Osteoblast (primary cell): Measurements from ENCODE around the gene C2CD2L. TPM values are rescaled to one million over a fixed set of nuclear protein-coding genes. Genes with fewer than 3 reads are reported as not detected.

Experiments
- DNase-seq: peaks from one replicate; pipeline ENCODE4 v3.0.0; 2011; ENCODE audit warnings: low spot score, mixed read lengths; ENCODE audit not compliant: insufficient read length; ENCODE audit errors: missing footprints
- H2AFZ ChIP-seq: 2 replicates; pipeline ENCODE4 v1.6.0; 2011; ENCODE audit warnings: mild to moderate bottlenecking, low read length
- H3K27ac ChIP-seq: 2 replicates; pipeline ENCODE4 v1.5.1; 2011; ENCODE audit warnings: mild to moderate bottlenecking, low read depth, low read length, moderate library complexity
- H3K27me3 ChIP-seq: 2 replicates; pipeline ENCODE4 v1.6.0; 2012; ENCODE audit warnings: mild to moderate bottlenecking, control low read depth, inconsistent platforms, low read length, moderate library complexity; ENCODE audit not compliant: insufficient read depth
- H3K36me3 ChIP-seq: 2 replicates; pipeline ENCODE4 v1.5.1; 2011; ENCODE audit warnings: mild to moderate bottlenecking, low read length, control low read depth, moderate library complexity; ENCODE audit not compliant: insufficient read depth
- H3K4me1 ChIP-seq: 2 replicates; pipeline ENCODE4 v1.5.1; 2011; ENCODE audit warnings: mild to moderate bottlenecking, low read length, control low read depth, moderate library complexity; ENCODE audit not compliant: insufficient read depth
- H3K4me2 ChIP-seq: 2 replicates; pipeline ENCODE4 v1.6.0; 2011; ENCODE audit warnings: mild to moderate bottlenecking, low read length; ENCODE audit not compliant: insufficient read depth
- H3K4me3 ChIP-seq: fragments of 200-600 bp; sonication (generic); 3 replicates; pipeline ENCODE4 v1.5.1; 2012; ENCODE audit warnings: mild to moderate bottlenecking, low read length, inconsistent platforms; ENCODE audit not compliant: insufficient read depth
- H3K79me2 ChIP-seq: 2 replicates; pipeline ENCODE4 v1.6.0; 2012; ENCODE audit warnings: mild to moderate bottlenecking, low read length, control low read depth, inconsistent platforms; ENCODE audit not compliant: insufficient read depth
- H3K9me3 ChIP-seq: 2 replicates; pipeline ENCODE4 v1.5.1; 2011; ENCODE audit warnings: low read depth, low read length, control low read depth
- H4K20me1 ChIP-seq: 2 replicates; pipeline ENCODE4 v1.6.0; 2012; ENCODE audit warnings: mild to moderate bottlenecking, low read length, control low read depth; ENCODE audit not compliant: insufficient read depth
- CTCF ChIP-seq: IDR thresholded peaks from 2 replicates; pipeline ENCODE4 v1.5.1; 2011; ENCODE audit warnings: mild to moderate bottlenecking, low read depth, low read length, moderate library complexity; ENCODE audit errors: extremely low read depth
- total RNA-seq: library from RNA; depleted of rRNA; stranded (reverse); fragments of >200 nt; gene quantifications from 2 replicates; pipeline ENCODE4 v1.2.3, GENCODE V29; 2012

Gene C2CD2L
- total RNA-seq, 1 donor = 6.2 TPM

DNA sequence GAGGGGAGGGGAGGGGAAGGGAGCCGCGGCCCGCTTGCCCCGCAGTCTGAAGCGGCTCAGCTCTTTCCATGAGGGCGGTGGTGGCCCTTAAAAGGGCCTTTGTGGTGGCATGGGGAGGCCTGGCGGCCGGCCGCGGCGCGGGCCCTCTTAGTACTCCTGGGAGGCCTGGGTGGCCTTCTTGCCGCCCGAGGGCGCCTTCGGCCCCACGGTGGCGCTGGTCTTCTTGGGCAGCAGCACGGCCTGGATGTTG, 12.4 kb upstream of the C2CD2L start:
- peaks cover 15% of the 10 kb centered on the region for H4K20me1 ChIP-seq
- no peaks in the 10 kb centered on the region for H3K9me3 ChIP-seq
- peak; percentile 56 for TF ChIP-seq CTCF
- H3K36me3 ChIP-seq = peaks cover 59% of the 10 kb centered on the region
- H3K79me2 ChIP-seq = peaks cover 41% of the 10 kb centered on the region
- peak overlapping the region; percentile 80 for H3K27ac ChIP-seq
- DNase-seq = peak; percentile 94
- peak overlapping the region; percentile 88 for H3K4me3 ChIP-seq
- H3K4me1 ChIP-seq = peaks cover 20% of the 10 kb centered on the region
- H3K27me3 ChIP-seq = no peaks in the 10 kb centered on the region
- no peak overlapping the region for H2AFZ ChIP-seq
- H3K4me2 ChIP-seq = peak overlapping the region; percentile 93

- peak; percentile 99 for DNase-seq
- H3K4me1 ChIP-seq = peaks cover 25% of the 10 kb centered on the region
- H4K20me1 ChIP-seq = peaks cover 15% of the 10 kb centered on the region
- H3K27ac ChIP-seq = peak overlapping the region; percentile 80
- peak; percentile 4 for TF ChIP-seq CTCF
- H3K9me3 ChIP-seq = no peaks in the 10 kb centered on the region
- H2AFZ ChIP-seq = peak overlapping the region; percentile 55
- peaks cover 54% of the 10 kb centered on the region for H3K36me3 ChIP-seq
- H3K27me3 ChIP-seq = no peaks in the 10 kb centered on the region
- peaks cover 47% of the 10 kb centered on the region for H3K79me2 ChIP-seq
- H3K4me2 ChIP-seq = peak overlapping the region; percentile 93
- H3K4me3 ChIP-seq = peak overlapping the region; percentile 88
These were observed 11.9 kb upstream of the C2CD2L start for GRCh38 chr11:119095066-119095880.

DNA sequence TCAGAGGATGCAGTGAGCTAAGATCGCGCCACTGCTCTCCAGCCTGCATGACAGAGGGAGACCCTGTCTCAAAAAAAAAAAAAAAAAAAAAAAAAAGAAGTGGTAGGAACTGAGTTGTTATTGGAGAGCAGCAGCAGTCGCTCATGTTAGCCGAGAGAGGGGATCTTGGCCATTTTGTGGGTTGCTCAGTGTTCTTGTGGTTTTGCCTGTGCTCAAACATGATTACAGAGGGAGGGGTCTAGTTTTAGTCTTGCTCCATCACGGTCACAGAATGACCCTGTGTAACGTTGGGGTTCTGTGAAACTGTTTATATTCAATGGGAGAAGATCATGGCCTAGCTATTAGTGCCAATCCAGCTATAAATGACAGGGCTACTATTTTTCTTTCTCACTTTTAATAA, 7.4 kb upstream of the C2CD2L start:
- H3K79me2 ChIP-seq = peaks cover 24% of the 10 kb centered on the region
- no peak for TF ChIP-seq CTCF
- DNase-seq = peak; percentile 44
- H3K36me3 ChIP-seq = peaks cover 25% of the 10 kb centered on the region
- no peaks in the 10 kb centered on the region for H3K9me3 ChIP-seq
- H3K4me1 ChIP-seq = peaks cover 18% of the 10 kb centered on the region
- H4K20me1 ChIP-seq = no peaks in the 10 kb centered on the region
- H3K4me3 ChIP-seq = no peak overlapping the region
- H3K27ac ChIP-seq = no peak overlapping the region
- H3K4me2 ChIP-seq = peak overlapping the region; percentile 79
- H3K27me3 ChIP-seq = no peaks in the 10 kb centered on the region
- no peak overlapping the region for H2AFZ ChIP-seq

DNA sequence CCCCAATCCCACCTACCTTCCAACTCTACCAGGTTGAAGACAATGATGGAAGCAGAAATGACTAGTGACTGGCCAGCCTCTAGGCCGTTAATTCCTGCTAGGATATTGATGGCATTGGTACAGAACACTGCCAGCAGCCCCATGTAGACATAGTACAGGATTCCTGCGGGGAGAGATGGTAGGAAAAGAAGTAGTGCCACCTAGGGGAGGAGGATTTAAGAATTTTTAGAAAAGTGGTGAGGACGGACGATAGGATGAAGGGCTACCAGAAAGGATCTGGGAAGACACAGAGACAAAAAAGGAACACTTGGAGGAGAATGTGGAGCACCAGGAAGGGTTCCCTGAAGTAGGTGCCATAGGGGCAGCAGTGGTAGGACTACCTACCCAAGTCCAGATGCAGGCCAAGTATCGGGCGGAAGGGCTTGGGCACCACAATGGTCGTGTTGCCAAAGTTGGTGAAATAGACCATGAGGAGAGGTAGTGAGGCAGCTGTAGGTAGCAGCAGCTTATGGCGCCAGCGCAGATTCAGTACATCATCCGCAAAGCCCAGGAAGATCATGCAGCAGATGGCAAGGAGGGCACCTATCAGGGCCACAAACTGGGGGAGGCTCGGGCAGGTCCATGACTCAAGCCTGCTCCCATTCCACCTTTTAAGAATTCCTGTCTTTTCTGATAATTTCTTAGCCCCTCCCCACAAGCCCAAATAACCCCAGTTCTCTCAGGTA, 6.7 kb upstream of the C2CD2L start:
- peak overlapping the region; percentile 91 for H3K4me3 ChIP-seq
- no peaks in the 10 kb centered on the region for H4K20me1 ChIP-seq
- H3K4me1 ChIP-seq = peaks cover 18% of the 10 kb centered on the region
- peak overlapping the region; percentile 5 for H2AFZ ChIP-seq
- H3K79me2 ChIP-seq = peaks cover 19% of the 10 kb centered on the region
- peak; percentile 91 for DNase-seq
- no peaks in the 10 kb centered on the region for H3K9me3 ChIP-seq
- H3K27me3 ChIP-seq = no peaks in the 10 kb centered on the region
- H3K27ac ChIP-seq = peak overlapping the region; percentile 95
- H3K36me3 ChIP-seq = peaks cover 25% of the 10 kb centered on the region
- H3K4me2 ChIP-seq = peak overlapping the region; percentile 79
- peak; percentile 58 for TF ChIP-seq CTCF
